NCI-H510A treated with DMSO at 0.1 percent for 48 hours (cell line): Measurements from ENCODE around the gene THSD4.
"Not testable (repeated sequence)": the region's sequence is repeated elsewhere in the genome, so short reads cannot be mapped to it uniquely, and the experiment has no call there.

ENCODE experiments used
- DNase-seq: peaks from one replicate; lab custom pipeline; 2025; lab: John Stamatoyannopoulos, UW

Gene THSD4

GRCh38 chr15:71189718-71190117, 74.4 kb downstream of the THSD4 start:
- DNase-seq = no peak

GRCh38 chr15:71191296-71191695, 76.0 kb downstream of the THSD4 start:
- no peak for DNase-seq

GRCh38 chr15:71192816-71193215, 77.5 kb downstream of the THSD4 start:
- no peak for DNase-seq

GRCh38 chr15:71194286-71194685, 79.0 kb downstream of the THSD4 start:
- DNase-seq = no peak

GRCh38 chr15:71195242-71195641, 80.0 kb downstream of the THSD4 start:
- no peak for DNase-seq

- DNase-seq = no peak
These were observed 82.3 kb downstream of the THSD4 start for GRCh38 chr15:71197620-71198019.

- no peak for DNase-seq
These were observed 83.6 kb downstream of the THSD4 start for GRCh38 chr15:71198846-71199245.

- no peak for DNase-seq
These were observed 84.4 kb downstream of the THSD4 start for GRCh38 chr15:71199384-71200351.

GRCh38 chr15:71201477-71201876, 86.2 kb downstream of the THSD4 start:
- DNase-seq = peak; percentile 76

- DNase-seq = peak; percentile 53
These were observed 87.4 kb downstream of the THSD4 start for GRCh38 chr15:71202712-71203111.

GRCh38 chr15:71203586-71204474, 88.6 kb downstream of the THSD4 start:
- no peak for DNase-seq

- no peak for DNase-seq
These were observed 91.9 kb downstream of the THSD4 start for GRCh38 chr15:71207141-71207540.

- DNase-seq = no peak
These were observed 96.9 kb downstream of the THSD4 start for GRCh38 chr15:71212146-71212545.

GRCh38 chr15:71213943-71214342, 98.7 kb downstream of the THSD4 start:
- not testable (repeated sequence) for DNase-seq

- no peak for DNase-seq
These were observed 100.0 kb downstream of the THSD4 start for GRCh38 chr15:71215126-71215894.

GRCh38 chr15:71218272-71218805, 103.1 kb downstream of the THSD4 start:
- no peak for DNase-seq

GRCh38 chr15:71219101-71219500, 103.8 kb downstream of the THSD4 start:
- no peak for DNase-seq

- no peak for DNase-seq
These were observed 104.4 kb downstream of the THSD4 start for GRCh38 chr15:71219645-71220044.

- no peak for DNase-seq
These were observed 105.6 kb downstream of the THSD4 start for GRCh38 chr15:71220828-71221227.

- no peak for DNase-seq
These were observed 106.1 kb downstream of the THSD4 start for GRCh38 chr15:71221417-71221816.

GRCh38 chr15:71223516-71223915, 108.2 kb downstream of the THSD4 start:
- DNase-seq = no peak

GRCh38 chr15:71224024-71224423, 108.8 kb downstream of the THSD4 start:
- no peak for DNase-seq
